T-helper 2 cell treated with Interferon-gamma antibody and Interleukin-4, amounts not matched to agents 5 μg/mL and 100 μg/mL, for 36 hours (primary cell): ENCODE results near the gene GOLIM4.

Experiments
- DNase-seq: peaks from one replicate; pipeline ENCODE4 v3.0.0; 2021; ENCODE audit warnings: low spot score
- H3K27ac Mint-ChIP-seq: one replicate; pipeline ENCODE4 v1.8.0; 2021; ENCODE audit warnings: mild to moderate bottlenecking, mixed read lengths
- H3K27me3 Mint-ChIP-seq: one replicate; pipeline ENCODE4 v1.8.0; 2021; ENCODE audit warnings: low read depth, mixed read lengths
- H3K36me3 Mint-ChIP-seq: one replicate; pipeline ENCODE4 v1.8.0; 2021; ENCODE audit warnings: low read depth, mixed read lengths
- H3K4me1 Mint-ChIP-seq: one replicate; pipeline ENCODE4 v1.8.0; 2021; ENCODE audit warnings: low read depth, mixed read lengths
- H3K4me3 Mint-ChIP-seq: one replicate; pipeline ENCODE4 v1.8.0; 2022; ENCODE audit warnings: mild to moderate bottlenecking, moderate library complexity, mixed read lengths
- H3K9me3 Mint-ChIP-seq: one replicate; pipeline ENCODE4 v1.8.0; 2021; ENCODE audit warnings: mixed read lengths

The GOLIM4 gene

DNA sequence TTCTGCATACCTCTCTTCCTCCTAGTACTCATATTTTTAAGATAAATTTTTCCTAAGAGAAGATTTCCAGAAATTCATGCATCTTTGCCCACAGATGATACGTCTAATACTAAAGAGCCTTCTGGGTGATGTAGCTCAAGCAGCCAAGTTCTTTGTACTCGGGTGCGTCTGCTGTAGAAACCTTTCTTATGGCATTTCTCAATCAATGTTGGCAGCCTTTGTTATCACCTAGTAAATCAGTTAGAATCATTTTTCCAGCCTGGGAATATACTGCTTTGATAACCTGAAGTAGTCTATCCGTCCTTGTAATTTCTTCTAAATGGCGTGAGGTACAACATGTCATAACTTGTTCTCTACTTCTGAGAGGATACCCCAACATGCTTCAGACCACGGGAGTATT is 104.5 kb downstream of the GOLIM4 start:
- DNase-seq = no peak
- Mint-ChIP-seq H3K4me1 (no peaks in the 10 kb centered on the region), H3K4me3 (no peak overlapping the region), H3K27ac (no peak overlapping the region), H3K36me3 (no peaks in the 10 kb centered on the region), H3K27me3 (no peaks in the 10 kb centered on the region), H3K9me3 (no peaks in the 10 kb centered on the region)

DNA sequence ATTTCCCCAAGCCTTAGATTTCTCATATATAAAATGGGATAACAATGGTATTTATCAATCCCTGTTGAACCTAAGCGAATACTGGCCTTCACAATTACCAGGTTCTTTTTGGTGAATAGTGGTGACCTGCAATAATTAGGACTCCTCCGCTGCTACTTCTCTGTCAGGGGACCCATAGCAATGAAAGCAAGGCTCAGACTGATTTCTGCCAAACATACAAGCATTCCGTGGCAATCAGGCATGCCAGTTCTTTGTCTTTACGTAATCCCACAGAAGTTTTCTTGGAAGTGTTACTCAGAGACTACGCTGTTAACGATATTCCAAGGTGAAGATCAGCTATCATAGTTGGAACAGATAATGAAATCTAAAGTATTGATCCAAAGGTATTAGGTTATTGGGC is 105.7 kb downstream of the GOLIM4 start:
- no peak for DNase-seq
- no peak overlapping the region for H3K4me3 Mint-ChIP-seq
- H3K27me3 Mint-ChIP-seq = no peaks in the 10 kb centered on the region
- H3K4me1 Mint-ChIP-seq = no peaks in the 10 kb centered on the region
- no peaks in the 10 kb centered on the region for H3K9me3 Mint-ChIP-seq
- H3K27ac Mint-ChIP-seq = no peak overlapping the region
- H3K36me3 Mint-ChIP-seq = no peaks in the 10 kb centered on the region

DNA sequence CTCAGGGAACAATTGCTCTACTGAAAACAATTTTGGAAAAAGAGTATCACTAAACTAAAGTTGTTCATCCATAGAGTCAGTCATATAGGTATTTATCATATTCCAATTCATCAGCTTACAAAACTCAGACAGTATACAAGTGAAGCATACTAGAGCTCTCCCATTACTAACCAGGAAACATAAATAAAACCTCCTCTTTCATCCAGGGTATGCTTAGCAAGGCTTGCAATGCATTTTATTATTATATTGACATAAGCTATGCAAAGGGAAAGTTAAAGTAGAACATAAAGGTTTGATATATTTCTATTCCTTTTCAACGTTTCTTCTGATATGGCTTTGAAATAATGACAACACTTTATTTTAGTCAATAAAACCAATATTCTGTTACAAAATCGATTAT is 106.7 kb downstream of the GOLIM4 start:
- Mint-ChIP-seq H3K4me1 (no peaks in the 10 kb centered on the region), H3K27me3 (no peaks in the 10 kb centered on the region), H3K4me3 (no peak overlapping the region), H3K27ac (no peak overlapping the region), H3K9me3 (no peaks in the 10 kb centered on the region), H3K36me3 (no peaks in the 10 kb centered on the region)
- DNase-seq = no peak

DNA sequence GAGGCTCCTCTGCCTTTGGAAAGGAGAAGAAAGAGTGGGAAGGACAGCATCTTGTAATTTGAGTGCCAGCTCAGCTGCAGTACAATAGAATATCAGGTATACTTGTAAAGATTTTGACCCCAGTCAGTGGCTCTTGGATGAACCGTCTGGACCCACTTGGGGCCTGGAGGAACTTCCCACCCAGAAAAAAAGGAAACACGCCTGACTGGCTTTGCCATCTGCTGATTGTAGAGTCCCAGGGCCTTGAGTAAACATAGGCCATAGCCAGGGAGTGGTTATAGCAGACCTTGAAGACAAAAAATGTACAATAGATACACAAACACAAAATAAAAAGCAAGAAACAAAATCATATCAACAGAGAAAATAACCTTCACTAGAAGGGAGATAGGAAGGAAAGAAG is 112.1 kb downstream of the GOLIM4 start:
- H3K4me1 Mint-ChIP-seq = no peaks in the 10 kb centered on the region
- H3K36me3 Mint-ChIP-seq = no peaks in the 10 kb centered on the region
- H3K27ac Mint-ChIP-seq = no peak overlapping the region
- H3K4me3 Mint-ChIP-seq = no peak overlapping the region
- H3K9me3 Mint-ChIP-seq = no peaks in the 10 kb centered on the region
- H3K27me3 Mint-ChIP-seq = peaks cover 2% of the 10 kb centered on the region
- DNase-seq = no peak

DNA sequence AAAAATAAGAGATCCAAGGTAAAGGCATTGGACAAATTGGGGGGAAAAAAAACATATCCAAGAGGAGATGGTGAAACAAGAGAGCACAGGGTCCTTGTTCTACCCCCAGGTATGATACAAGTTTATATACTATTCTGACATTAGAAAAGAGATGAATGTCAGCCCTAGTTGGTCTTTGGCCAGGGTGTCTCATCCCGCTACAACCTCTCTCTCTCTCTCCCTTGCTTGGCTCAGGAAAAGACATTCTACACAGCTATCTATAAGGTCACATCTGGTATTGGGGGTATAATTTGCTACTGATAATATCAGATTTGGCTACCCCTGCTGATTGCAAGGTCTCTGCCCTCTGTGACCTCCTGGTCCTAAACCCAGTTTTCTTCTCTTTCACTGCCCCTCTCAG is 117.2 kb downstream of the GOLIM4 start:
- DNase-seq = no peak
- no peaks in the 10 kb centered on the region for H3K4me1 Mint-ChIP-seq
- H3K4me3 Mint-ChIP-seq = no peak overlapping the region

DNA sequence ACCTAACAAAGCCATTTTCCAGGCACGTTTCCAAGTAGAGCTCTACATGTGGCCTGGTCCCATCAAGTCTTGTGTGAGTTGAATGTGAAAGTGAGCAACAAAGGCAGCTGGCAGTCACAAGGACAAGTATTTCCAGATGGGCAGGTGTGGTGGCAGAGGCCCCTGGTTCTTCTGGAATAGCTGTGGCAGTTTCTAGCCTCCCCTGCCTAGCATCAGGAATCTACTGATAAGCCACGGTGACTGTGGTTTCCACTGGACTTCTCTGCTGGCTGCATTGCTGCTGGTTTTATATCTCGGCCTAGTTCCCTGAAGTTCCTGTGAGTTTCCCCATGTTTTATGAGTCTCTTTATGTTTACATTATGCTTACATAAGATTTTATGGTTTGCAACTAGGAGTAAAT is 117.7 kb downstream of the GOLIM4 start:
- Mint-ChIP-seq H3K4me1 (no peaks in the 10 kb centered on the region), H3K9me3 (no peaks in the 10 kb centered on the region), H3K27me3 (peaks cover 2% of the 10 kb centered on the region), H3K36me3 (no peaks in the 10 kb centered on the region), H3K27ac (no peak overlapping the region), H3K4me3 (no peak overlapping the region)
- no peak for DNase-seq

More for the DNA sequence above, 117.2 kb downstream of the GOLIM4 start:
- Mint-ChIP-seq H3K36me3 (no peaks in the 10 kb centered on the region), H3K9me3 (no peaks in the 10 kb centered on the region), H3K27ac (no peak overlapping the region), H3K27me3 (peaks cover 2% of the 10 kb centered on the region)

DNA sequence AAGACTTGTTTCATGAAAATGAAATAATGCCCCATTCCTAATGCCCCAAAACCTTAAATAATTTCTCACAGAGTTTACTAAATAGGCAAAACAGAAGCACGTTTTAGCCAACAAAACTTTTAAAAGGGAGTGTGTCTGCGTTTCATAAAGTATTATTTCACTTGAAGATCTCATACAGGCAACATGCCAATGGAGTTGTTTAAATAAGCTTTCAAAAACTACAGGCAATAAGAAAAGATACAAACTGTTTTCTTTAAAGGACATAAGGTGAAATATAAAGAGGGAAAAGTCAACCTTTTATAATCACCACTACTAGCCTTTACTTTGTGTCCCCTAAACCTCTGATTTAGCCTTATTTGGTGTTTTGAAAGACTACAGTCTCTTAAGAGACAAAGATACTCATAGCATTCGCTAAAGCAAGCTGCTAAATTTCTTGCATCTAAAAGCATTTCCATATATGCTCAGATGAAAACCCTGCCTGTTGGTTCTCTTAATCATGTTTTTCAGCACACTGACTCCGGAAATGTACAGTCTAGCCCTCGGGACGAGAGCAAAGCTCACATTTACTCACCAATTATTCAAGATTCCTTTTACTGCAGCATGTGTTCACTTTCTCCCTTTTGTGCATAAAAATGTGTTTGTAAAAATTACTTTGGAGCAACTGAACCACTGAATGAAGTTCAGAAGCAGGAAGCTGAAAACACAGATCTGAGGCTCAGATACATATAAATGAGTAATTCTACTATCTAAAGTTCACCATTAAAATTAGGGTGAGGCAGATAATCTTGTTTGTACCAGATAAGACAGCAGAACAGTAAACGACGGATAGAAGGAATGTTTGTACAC is 119.0 kb downstream of the GOLIM4 start:
- no peak overlapping the region for H3K4me3 Mint-ChIP-seq
- H3K36me3 Mint-ChIP-seq = no peaks in the 10 kb centered on the region
- no peaks in the 10 kb centered on the region for H3K9me3 Mint-ChIP-seq
- H3K27me3 Mint-ChIP-seq = peaks cover 2% of the 10 kb centered on the region
- no peak overlapping the region for H3K27ac Mint-ChIP-seq
- no peak for DNase-seq
- H3K4me1 Mint-ChIP-seq = no peaks in the 10 kb centered on the region

DNA sequence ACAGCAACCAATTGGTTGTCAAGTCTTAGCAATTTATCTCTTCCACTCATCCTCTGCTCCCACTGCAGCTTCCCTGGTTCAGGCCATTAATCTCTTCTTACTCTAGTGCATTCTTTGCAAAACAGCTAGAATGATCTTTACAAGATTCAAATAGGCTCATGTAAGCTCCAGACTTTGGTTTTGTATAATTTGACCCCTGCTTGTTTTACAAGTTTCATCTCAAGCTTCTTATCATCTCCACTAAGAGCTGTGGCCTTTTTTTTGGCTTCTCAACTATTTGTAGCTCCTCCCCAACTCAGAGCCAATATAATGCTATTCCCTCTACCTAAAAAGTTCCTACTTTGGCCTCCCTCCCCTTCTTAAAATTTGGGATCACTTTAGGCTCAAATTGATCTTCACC is 121.8 kb downstream of the GOLIM4 start:
- Mint-ChIP-seq H3K36me3 (no peaks in the 10 kb centered on the region), H3K27me3 (no peaks in the 10 kb centered on the region), H3K4me1 (no peaks in the 10 kb centered on the region), H3K27ac (no peak overlapping the region), H3K9me3 (no peaks in the 10 kb centered on the region), H3K4me3 (no peak overlapping the region)
- no peak for DNase-seq

DNA sequence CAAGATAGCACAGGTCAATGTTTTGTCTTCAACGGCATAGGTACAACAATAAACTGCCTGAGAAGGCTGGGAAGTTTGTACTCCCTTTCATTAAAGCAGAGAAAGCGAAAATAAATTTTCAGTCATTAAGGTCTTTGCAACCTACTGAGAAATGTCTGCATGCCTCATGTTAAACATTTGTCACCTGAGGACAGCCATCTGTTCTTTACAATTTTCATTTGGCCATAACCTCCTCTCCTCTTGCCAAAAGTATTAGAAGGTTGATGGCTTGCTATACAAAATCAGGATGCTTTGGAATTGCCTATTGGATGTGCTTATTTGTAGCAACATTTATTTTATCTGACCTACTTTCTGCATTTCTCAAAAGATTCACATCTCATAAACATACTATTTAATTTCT is 122.7 kb downstream of the GOLIM4 start:
- no peak for DNase-seq
- no peaks in the 10 kb centered on the region for H3K4me1 Mint-ChIP-seq
- H3K36me3 Mint-ChIP-seq = no peaks in the 10 kb centered on the region
- no peaks in the 10 kb centered on the region for H3K9me3 Mint-ChIP-seq
- no peak overlapping the region for H3K4me3 Mint-ChIP-seq
- no peaks in the 10 kb centered on the region for H3K27me3 Mint-ChIP-seq
- H3K27ac Mint-ChIP-seq = no peak overlapping the region

DNA sequence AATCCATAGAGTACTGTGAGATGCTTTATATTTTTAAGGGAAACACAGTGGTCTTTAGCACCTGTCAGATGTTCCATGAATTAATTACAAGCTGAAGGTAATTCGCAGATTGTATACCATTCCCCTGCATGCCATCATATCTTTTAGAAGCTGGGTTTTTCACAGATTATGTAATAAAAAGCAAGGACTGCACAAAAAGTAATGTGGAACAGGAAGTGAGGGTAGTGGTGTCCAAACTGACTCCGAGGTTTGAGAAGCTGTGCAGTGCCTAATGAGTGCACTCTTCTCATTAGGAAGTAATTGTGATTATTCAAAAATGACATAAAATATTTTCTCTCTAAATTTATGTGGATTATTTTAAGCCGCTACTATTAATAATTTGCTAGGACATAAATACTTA is 123.2 kb downstream of the GOLIM4 start:
- Mint-ChIP-seq H3K9me3 (no peaks in the 10 kb centered on the region), H3K36me3 (no peaks in the 10 kb centered on the region), H3K4me1 (no peaks in the 10 kb centered on the region), H3K4me3 (no peak overlapping the region), H3K27ac (no peak overlapping the region), H3K27me3 (no peaks in the 10 kb centered on the region)
- DNase-seq = no peak

DNA sequence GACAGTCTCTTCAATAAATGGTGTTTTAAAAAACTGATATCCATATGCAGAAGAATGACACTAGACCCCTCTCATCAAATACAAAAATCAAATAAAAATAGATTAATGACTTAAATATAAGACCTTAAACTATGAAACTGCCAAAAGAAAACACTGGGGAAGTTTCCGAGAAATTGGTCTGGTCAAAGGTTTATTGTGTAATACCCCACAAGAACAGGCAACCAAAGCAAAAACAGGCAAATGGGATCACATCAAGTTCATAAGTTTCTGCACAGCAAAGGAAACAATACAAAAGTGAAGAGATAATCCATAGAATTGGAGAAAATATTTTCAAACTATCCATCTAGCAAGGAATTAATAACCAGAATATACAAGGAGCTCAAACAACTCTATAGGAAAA is 126.2 kb downstream of the GOLIM4 start:
- no peaks in the 10 kb centered on the region for H3K9me3 Mint-ChIP-seq
- DNase-seq = no peak
- no peak overlapping the region for H3K4me3 Mint-ChIP-seq
- no peaks in the 10 kb centered on the region for H3K36me3 Mint-ChIP-seq
- H3K27ac Mint-ChIP-seq = no peak overlapping the region
- H3K27me3 Mint-ChIP-seq = no peaks in the 10 kb centered on the region
- no peaks in the 10 kb centered on the region for H3K4me1 Mint-ChIP-seq

DNA sequence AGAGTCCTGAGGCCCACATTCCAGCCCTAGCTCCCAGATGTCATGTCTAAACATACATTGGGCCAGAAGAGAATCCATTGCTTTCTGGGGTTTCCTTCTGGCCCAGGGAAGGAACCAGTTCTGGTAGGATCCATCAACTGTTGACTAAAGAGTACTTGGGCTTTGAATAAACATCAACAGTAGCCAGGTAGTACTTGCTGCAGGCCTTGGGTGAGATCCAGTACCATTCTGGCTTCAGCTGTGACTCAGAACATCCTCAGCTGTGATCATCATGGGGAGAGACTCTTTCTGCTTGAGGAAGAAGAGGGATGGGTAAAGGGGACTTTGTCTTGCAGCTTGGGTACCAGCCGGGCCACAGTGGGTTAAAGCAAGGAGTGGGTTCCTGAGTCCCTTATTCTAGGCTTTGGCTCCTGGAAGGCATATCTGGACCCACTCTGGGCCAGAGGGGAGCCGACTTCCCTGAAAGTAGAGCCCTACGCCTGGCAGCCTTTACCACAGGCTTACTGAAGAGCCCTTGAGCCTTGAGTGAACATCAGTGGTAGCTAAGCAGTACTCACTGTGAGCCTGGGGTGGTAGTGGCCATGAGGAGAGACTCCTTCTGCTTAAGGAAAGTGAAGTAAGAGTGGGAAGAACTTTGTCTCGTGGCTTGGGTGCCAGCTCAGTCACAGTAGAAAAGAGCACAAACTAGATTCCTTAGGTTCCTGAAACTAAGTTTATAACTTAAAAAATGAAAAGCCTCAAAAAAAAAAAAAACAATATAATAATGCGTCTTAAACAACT is 128.3 kb downstream of the GOLIM4 start:
- Mint-ChIP-seq H3K4me1 (no peaks in the 10 kb centered on the region), H3K9me3 (no peaks in the 10 kb centered on the region), H3K36me3 (no peaks in the 10 kb centered on the region), H3K27me3 (no peaks in the 10 kb centered on the region), H3K4me3 (no peak overlapping the region), H3K27ac (no peak overlapping the region)
- no peak for DNase-seq
